Right lobe of liver (tissue), 4 donors: ENCODE measurements around the gene EVA1C.

Source experiments
- CTCF ChIP-seq, 4 donors: fragments of 200-600 bp in 3 of 4; fragments of 450-650 bp in 1 of 4; IDR thresholded peaks; one replicate each; pipeline versions ENCODE4 v1.5.1 to v1.8.0; 2016 to 2022; ENCODE audit warnings: antibody characterized with exemption in 4 of 4, mild to moderate bottlenecking in 2 of 4
- POLR2A ChIP-seq: fragments of 450-650 bp; IDR thresholded peaks from one replicate; pipeline ENCODE4 v1.6.1; 2017; ENCODE audit warnings: antibody characterized with exemption, mild to moderate bottlenecking
- donor health status: DM: no; HTN: no; CAD: no.
- donor health status: DM: no; HTN: no; CAD: no.
- donor health status: DM: no; HTN: yes; CAD: no.

DNA sequence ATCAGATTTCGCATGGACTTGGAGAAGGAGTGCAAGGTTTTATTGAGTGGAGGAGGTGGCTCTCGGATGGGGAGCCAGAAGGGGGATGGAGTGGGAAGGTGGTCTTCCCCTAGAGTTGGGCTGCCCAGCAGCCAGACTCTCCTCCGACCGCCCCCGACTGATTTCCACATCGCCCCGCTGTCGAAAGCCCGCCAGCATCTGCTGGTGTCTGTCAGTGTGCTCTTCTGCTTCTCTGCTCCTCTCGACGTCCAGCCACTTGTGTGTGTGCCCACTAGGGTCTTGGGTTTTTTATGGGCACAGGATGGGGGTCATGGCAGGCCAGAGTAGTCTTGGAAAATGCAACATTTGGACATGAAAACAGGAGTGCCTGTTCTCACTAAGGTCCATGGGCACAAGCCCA lies 40.1 kb downstream of the EVA1C start:
- TF ChIP-seq CTCF (IDR thresholded peaks at IDR 0.05) (no peak), POLR2A (no peak)
